Measurements from ENCODE around the gene ADSL. TPM values are rescaled to one million over a fixed set of nuclear protein-coding genes. Genes with fewer than 3 reads are reported as not detected.

ADSL gene
- total RNA-seq, 1 donor from 2014 or later = 110 TPM

DNA sequence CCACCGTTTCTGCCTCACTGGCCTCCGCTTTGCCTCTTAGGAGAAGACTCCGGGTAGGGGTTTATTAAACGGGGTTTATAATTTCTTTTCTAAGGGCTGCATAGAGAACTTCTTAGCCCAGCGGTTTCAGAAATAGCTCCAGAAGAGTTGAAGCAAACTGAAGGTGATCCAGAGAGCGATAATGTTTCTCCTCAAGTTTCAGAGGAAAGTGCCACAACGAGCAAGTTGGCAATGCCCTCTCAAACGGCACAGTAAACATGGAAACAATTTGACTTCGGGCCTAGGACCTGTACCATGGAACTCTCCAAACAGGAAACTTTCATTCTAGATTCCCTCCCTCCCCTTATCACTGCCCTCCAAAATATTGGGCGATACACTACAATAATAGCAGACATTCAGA lies 1.0 kb downstream of the ADSL start:
- H3K4me3 ChIP-seq (ENCODE audit: low read depth, low read length) = peak overlapping the region; percentile 75
- TF ChIP-seq, protein P1, sequence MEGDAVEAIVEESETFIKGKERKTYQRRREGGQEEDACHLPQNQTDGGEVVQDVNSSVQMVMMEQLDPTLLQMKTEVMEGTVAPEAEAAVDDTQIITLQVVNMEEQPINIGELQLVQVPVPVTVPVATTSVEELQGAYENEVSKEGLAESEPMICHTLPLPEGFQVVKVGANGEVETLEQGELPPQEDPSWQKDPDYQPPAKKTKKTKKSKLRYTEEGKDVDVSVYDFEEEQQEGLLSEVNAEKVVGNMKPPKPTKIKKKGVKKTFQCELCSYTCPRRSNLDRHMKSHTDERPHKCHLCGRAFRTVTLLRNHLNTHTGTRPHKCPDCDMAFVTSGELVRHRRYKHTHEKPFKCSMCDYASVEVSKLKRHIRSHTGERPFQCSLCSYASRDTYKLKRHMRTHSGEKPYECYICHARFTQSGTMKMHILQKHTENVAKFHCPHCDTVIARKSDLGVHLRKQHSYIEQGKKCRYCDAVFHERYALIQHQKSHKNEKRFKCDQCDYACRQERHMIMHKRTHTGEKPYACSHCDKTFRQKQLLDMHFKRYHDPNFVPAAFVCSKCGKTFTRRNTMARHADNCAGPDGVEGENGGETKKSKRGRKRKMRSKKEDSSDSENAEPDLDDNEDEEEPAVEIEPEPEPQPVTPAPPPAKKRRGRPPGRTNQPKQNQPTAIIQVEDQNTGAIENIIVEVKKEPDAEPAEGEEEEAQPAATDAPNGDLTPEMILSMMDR (IDR thresholded peaks at IDR 0.05; ENCODE audit: insufficient read depth, low read length, severe bottlenecking) = no peak
- H3K36me3 ChIP-seq (ENCODE audit: control insufficient read depth, insufficient read depth, low read length) = peaks cover 7% of the 10 kb centered on the region
- no peak for DNase-seq (ENCODE audit: low read depth)
- no peak for FAIRE-seq
- H3K27me3 ChIP-seq (ENCODE audit: control insufficient read depth, insufficient read depth, low read length) = no peaks in the 10 kb centered on the region

DNA sequence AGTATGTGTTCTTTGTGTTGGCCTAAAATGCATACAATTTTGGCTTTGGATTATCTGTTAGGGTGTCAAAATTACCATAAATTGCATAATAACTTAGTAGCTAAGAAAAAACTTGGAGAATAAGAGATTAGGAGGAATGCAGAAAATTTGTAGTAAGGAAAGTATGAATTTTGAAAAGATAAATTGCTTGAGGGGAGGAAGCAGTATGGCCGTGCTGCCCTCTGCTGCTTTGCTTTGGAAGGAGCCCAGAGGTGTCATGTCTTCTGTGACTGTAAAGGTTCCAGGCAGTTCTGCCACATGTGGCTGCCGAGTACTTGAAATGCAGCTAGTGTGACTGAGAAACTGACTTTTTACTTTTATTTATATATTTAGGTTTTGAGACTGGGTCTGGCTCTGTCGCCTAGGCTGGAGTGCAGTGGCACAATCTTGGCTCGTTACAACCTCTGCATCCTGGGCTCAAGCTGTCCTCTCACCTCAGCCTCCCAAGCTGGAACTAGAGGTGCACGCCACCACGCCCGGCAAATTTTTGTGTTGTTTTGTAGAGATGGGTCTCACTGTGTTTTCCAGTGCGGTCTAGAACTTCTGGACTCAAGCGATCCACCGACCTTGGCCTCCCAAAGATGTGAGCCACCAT lies 1.8 kb downstream of the ADSL start:
- TF ChIP-seq, protein P1 (IDR thresholded peaks at IDR 0.05; ENCODE audit: insufficient read depth, low read length, severe bottlenecking) = peak; percentile 84
- peak; percentile 46 for DNase-seq (ENCODE audit: low read depth)
- H3K4me3 ChIP-seq (ENCODE audit: low read depth, low read length) = no peak overlapping the region
- H3K36me3 ChIP-seq (ENCODE audit: control insufficient read depth, insufficient read depth, low read length) = peaks cover 12% of the 10 kb centered on the region
- FAIRE-seq = no peak
- H3K27me3 ChIP-seq (ENCODE audit: control insufficient read depth, insufficient read depth, low read length) = no peaks in the 10 kb centered on the region

DNA sequence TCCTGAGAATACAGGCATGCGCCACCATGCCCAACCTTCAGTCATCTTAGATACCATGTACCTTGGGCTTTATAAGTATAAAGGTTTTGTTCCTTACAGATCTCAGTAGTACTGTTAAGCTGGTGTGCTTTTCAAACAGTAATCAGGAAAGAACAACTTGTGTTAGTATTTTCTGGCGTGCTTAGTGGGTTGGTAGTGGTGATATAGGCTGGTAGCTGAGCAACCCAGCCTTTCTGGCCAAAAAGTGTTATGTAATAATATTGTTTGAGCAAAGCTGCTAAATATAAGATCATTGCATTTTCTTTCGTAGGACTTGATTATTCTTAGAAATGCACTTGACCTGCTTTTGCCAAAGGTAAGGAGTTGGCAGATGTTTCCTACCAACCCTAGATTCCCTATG lies 6.5 kb downstream of the ADSL start:
- DNase-seq (ENCODE audit: low read depth) (no peak), FAIRE-seq (no peak)
- TF ChIP-seq, protein P1 (IDR thresholded peaks at IDR 0.05; ENCODE audit: insufficient read depth, low read length, severe bottlenecking) = no peak
- H3K27me3 ChIP-seq (ENCODE audit: control insufficient read depth, insufficient read depth, low read length) = no peaks in the 10 kb centered on the region
- peaks cover 15% of the 10 kb centered on the region for H3K36me3 ChIP-seq (ENCODE audit: control insufficient read depth, insufficient read depth, low read length)
- H3K4me3 ChIP-seq (ENCODE audit: low read depth, low read length) = no peak overlapping the region

DNA sequence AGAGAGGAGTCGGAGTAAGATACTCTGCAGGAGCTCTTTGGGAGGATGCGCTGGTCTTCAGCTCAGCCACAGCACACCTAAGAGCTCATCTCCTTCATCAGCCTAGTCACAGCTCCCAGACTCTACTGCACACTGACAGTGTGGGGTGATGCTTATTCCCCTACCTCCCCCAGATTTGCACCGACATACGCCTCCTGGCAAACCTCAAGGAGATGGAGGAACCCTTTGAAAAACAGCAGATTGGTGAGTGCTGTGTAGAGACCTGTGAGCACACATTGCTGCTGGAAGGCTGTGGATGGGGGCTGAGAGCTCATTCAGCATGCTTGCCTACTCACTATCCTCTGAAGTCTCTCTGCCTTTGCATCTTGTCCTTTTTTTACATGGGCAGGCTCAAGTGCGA lies 14.8 kb downstream of the ADSL start:
- TF ChIP-seq, protein P1 (IDR thresholded peaks at IDR 0.05; ENCODE audit: insufficient read depth, low read length, severe bottlenecking) = no peak
- Histone ChIP-seq H3K36me3 (ENCODE audit: control insufficient read depth, insufficient read depth, low read length) (peaks cover 43% of the 10 kb centered on the region), H3K4me3 (ENCODE audit: low read depth, low read length) (no peak overlapping the region), H3K27me3 (ENCODE audit: control insufficient read depth, insufficient read depth, low read length) (no peaks in the 10 kb centered on the region)
- no peak for FAIRE-seq
- DNase-seq (ENCODE audit: low read depth) = no peak

DNA sequence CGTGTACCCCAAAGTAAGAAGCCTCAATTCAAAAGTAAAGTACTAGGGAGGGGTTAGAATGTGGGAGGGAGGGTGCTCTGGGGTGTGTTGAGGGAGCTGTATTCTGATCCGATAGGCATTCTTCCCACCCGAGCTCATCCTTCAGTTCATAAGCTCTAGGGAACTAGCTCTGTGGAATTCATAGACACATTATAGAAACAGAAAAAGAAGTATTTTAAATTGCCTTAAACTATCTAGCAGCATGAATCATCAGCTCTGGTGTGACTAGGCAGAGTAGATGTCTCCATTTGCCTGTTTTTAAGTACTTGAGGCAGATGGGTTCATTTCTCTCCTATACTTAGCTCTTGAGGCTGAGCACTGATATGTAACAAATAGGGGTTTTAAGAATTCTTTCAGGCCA lies 16.8 kb downstream of the ADSL start:
- Histone ChIP-seq H3K27me3 (ENCODE audit: control insufficient read depth, insufficient read depth, low read length) (no peaks in the 10 kb centered on the region), H3K36me3 (ENCODE audit: control insufficient read depth, insufficient read depth, low read length) (peaks cover 43% of the 10 kb centered on the region), H3K4me3 (ENCODE audit: low read depth, low read length) (no peak overlapping the region)
- DNase-seq (ENCODE audit: low read depth) (no peak), FAIRE-seq (no peak)
- TF ChIP-seq, protein P1 (IDR thresholded peaks at IDR 0.05; ENCODE audit: insufficient read depth, low read length, severe bottlenecking) = no peak

DNA sequence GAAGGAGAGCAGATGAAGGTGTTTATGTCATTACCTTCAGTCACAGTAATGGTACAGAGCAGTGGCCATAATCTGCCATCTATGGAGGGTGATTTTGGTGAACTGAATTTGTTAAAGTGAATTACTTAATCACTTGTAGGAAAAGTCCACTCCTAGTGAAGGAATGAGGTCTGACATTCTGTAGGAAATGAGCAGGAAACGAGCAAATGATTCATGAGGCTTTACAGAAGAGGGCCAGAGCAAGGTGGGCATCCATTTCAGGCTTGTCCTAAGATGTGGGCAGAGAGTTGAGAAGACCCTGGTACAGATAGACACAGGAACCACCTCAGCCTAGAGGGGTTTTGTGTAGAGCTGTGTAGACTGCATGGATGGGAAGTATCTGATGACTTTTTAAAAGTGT lies 18.1 kb downstream of the ADSL start:
- peaks cover 35% of the 10 kb centered on the region for H3K36me3 ChIP-seq (ENCODE audit: control insufficient read depth, insufficient read depth, low read length)
- H3K4me3 ChIP-seq (ENCODE audit: low read depth, low read length) = no peak overlapping the region
- FAIRE-seq (no peak), DNase-seq (ENCODE audit: low read depth) (no peak)
- no peaks in the 10 kb centered on the region for H3K27me3 ChIP-seq (ENCODE audit: control insufficient read depth, insufficient read depth, low read length)
- TF ChIP-seq, protein P1 (IDR thresholded peaks at IDR 0.05; ENCODE audit: insufficient read depth, low read length, severe bottlenecking) = no peak

Data from bronchial epithelial cell (primary cell).